GM23338 (cell line): Measurements from ENCODE around the gene CD58. TPM values are rescaled to one million over a fixed set of nuclear protein-coding genes. Genes with fewer than 3 reads are reported as not detected.

Source experiments
- ATAC-seq: fragments of 200-7000 bp; cut with Tn5 transposase; 3 replicates; pipeline ENCODE4 v1.9.1; 2020
- DNase-seq: peaks from one replicate; pipeline ENCODE4 v3.0.0-alpha.2; 2015; ENCODE audit warnings: low spot score
- H2AFZ ChIP-seq: fragments of 200-600 bp; sonication (generic); 2 replicates; pipeline ENCODE4 v1.8.0; 2016; ENCODE audit warnings: antibody characterized with exemption, mild to moderate bottlenecking, moderate library complexity
- H3F3A ChIP-seq: fragments of 200-600 bp; sonication (generic); replicated peaks from 2 replicates; pipeline ENCODE4 v1.8.0; 2017; ENCODE audit warnings: antibody characterized with exemption, mixed run types, low read depth
- H3K27ac ChIP-seq: fragments of 200-600 bp; sonication (generic); 2 replicates; pipeline ENCODE4 v1.6.1; 2016; ENCODE audit warnings: low read depth
- H3K27me3 ChIP-seq: fragments of 200-600 bp; sonication (generic); 2 replicates; pipeline ENCODE4 v1.8.0; 2016; ENCODE audit warnings: mild to moderate bottlenecking, mixed run types, moderate library complexity; ENCODE audit not compliant: insufficient read depth
- H3K36me3 ChIP-seq: fragments of 200-600 bp; sonication (generic); 2 replicates; pipeline ENCODE4 v1.8.0; 2016; ENCODE audit warnings: mild to moderate bottlenecking; ENCODE audit not compliant: insufficient read depth
- H3K4me1 ChIP-seq: fragments of 200-600 bp; sonication (generic); 2 replicates; pipeline ENCODE4 v1.8.0; 2016; ENCODE audit warnings: mild to moderate bottlenecking, moderate library complexity; ENCODE audit not compliant: insufficient read depth
- H3K4me2 ChIP-seq: fragments of 200-600 bp; sonication (generic); 2 replicates; pipeline ENCODE4 v1.7.1; 2017; ENCODE audit warnings: mixed run types
- H3K4me3 ChIP-seq: fragments of 200-600 bp; sonication (generic); 2 replicates; pipeline ENCODE4 v1.6.1; 2016; ENCODE audit warnings: mixed run types
- H3K79me2 ChIP-seq: fragments of 200-600 bp; sonication (generic); replicated peaks from 2 replicates; pipeline ENCODE4 v1.8.0; 2017; ENCODE audit warnings: mild to moderate bottlenecking; ENCODE audit not compliant: insufficient read depth
- H3K9me2 ChIP-seq: fragments of 200-600 bp; sonication (generic); 2 replicates; pipeline ENCODE4 v1.8.0; 2017; ENCODE audit not compliant: insufficient read depth
- H4K20me1 ChIP-seq: fragments of 200-600 bp; sonication (generic); replicated peaks from 2 replicates; pipeline ENCODE4 v1.8.0; 2017; ENCODE audit warnings: mild to moderate bottlenecking; ENCODE audit not compliant: insufficient read depth
- H3K27ac Mint-ChIP-seq: 2 replicates; pipeline ENCODE4 v1.8.0; 2020; ENCODE audit warnings: inconsistent platforms, mild to moderate bottlenecking, moderate library complexity, mixed read lengths
- H3K27me3 Mint-ChIP-seq: 3 replicates; pipeline ENCODE4 v1.8.0; 2022; ENCODE audit warnings: low read depth, mild to moderate bottlenecking, moderate library complexity, mixed read lengths, inconsistent platforms; ENCODE audit not compliant: insufficient read depth, poor library complexity
- H3K36me3 Mint-ChIP-seq: 3 replicates; pipeline ENCODE4 v1.8.0; 2021; ENCODE audit warnings: low read depth, mild to moderate bottlenecking, inconsistent platforms, moderate library complexity, mixed read lengths
- H3K4me1 Mint-ChIP-seq: 3 replicates; pipeline ENCODE4 v1.8.0; 2020; ENCODE audit warnings: mild to moderate bottlenecking, inconsistent platforms, mixed read lengths
- H3K4me3 Mint-ChIP-seq: 3 replicates; pipeline ENCODE4 v1.8.0; 2021; ENCODE audit warnings: moderate library complexity, mild to moderate bottlenecking, inconsistent platforms, mixed read lengths
- H3K9me3 Mint-ChIP-seq: 3 replicates; pipeline ENCODE4 v1.8.0; 2020; ENCODE audit warnings: moderate library complexity, mild to moderate bottlenecking, inconsistent platforms, mixed read lengths
- CREB1 ChIP-seq: fragments of 250-450 bp; sonication (Bioruptor Pico); IDR thresholded peaks from 2 replicates; pipeline ENCODE4 v1.5.0; 2020; ENCODE audit warnings: low read depth, mild to moderate bottlenecking, moderate library complexity
- CTCF ChIP-seq, 2 experiments: fragments of 200-600 bp in 1 of 2; sonication (generic) in 1 of 2; conservative IDR thresholded peaks; 2 replicates each; pipeline versions ENCODE4 v1.5.1 to v1.6.1; 2016 to 2017; ENCODE audit warnings: antibody characterized with exemption in 2 of 2, low read depth in 2 of 2, mild to moderate bottlenecking in 2 of 2, moderate library complexity in 1 of 2
- EZH2 ChIP-seq: fragments of 200-600 bp; sonication (generic); IDR thresholded peaks from one replicate; pipeline ENCODE4 v1.8.0; 2017; ENCODE audit warnings: antibody characterized with exemption, mild to moderate bottlenecking, low read depth; ENCODE audit not compliant: unreplicated experiment
- EZH2phosphoT487 ChIP-seq: fragments of 200-600 bp; sonication (generic); IDR thresholded peaks from one replicate; pipeline ENCODE4 v1.8.1; 2018; ENCODE audit warnings: antibody characterized with exemption; ENCODE audit not compliant: unreplicated experiment
- JUNB ChIP-seq: IDR thresholded peaks from one replicate; pipeline ENCODE4 v1.6.1; 2016; ENCODE audit warnings: antibody characterized with exemption; ENCODE audit not compliant: unreplicated experiment
- NANOG ChIP-seq: IDR thresholded peaks from 2 replicates; pipeline ENCODE4 v1.6.1; 2016; ENCODE audit warnings: antibody characterized with exemption, borderline replicate concordance
- POLR2AphosphoS5 ChIP-seq: IDR thresholded peaks from 2 replicates; pipeline ENCODE4 v1.6.1; 2016; ENCODE audit warnings: antibody characterized with exemption, low read depth
- REST ChIP-seq: IDR thresholded peaks from one replicate; pipeline ENCODE4 v1.6.1; 2018; ENCODE audit warnings: antibody characterized with exemption; ENCODE audit not compliant: unreplicated experiment
- STAT1 ChIP-seq: IDR thresholded peaks from one replicate; pipeline ENCODE4 v1.6.1; 2016; ENCODE audit warnings: antibody characterized with exemption; ENCODE audit not compliant: unreplicated experiment
- ZNF114 ChIP-seq: fragments of 250-450 bp; sonication (Bioruptor Pico); IDR thresholded peaks from 2 replicates; pipeline ENCODE4 v1.5.0; 2020; ENCODE audit warnings: mild to moderate bottlenecking, moderate library complexity
- ZNF331 ChIP-seq: fragments of 250-450 bp; sonication (Bioruptor Pico); IDR thresholded peaks from 2 replicates; pipeline ENCODE4 v1.5.0; 2020; ENCODE audit warnings: low read depth, mild to moderate bottlenecking, moderate library complexity
- polyA plus RNA-seq: library from polyadenylated mRNA; unstranded; fragments of >200 nt; fragmentation: Nextera tagmentation; extraction: Ambion mirVana; gene quantifications from 2 replicates; pipeline ENCODE4 v1.2.1, GENCODE V29; 2016
- total RNA-seq: library from RNA; depleted of rRNA; stranded (reverse); fragments of >200 nt; shearing (Covaris generic); gene quantifications from 2 replicates; pipeline ENCODE4 v1.2.3, GENCODE V29; 2014
- TF ChIP-seq, protein P1 (sequence below): IDR thresholded peaks from 2 replicates; pipeline ENCODE4 v1.6.1; 2016; ENCODE audit warnings: antibody characterized with exemption

Gene CD58
- total and polyA plus RNA-seq, 2 experiments from 2014 or later, result 9.2 to 12.5 TPM

DNA sequence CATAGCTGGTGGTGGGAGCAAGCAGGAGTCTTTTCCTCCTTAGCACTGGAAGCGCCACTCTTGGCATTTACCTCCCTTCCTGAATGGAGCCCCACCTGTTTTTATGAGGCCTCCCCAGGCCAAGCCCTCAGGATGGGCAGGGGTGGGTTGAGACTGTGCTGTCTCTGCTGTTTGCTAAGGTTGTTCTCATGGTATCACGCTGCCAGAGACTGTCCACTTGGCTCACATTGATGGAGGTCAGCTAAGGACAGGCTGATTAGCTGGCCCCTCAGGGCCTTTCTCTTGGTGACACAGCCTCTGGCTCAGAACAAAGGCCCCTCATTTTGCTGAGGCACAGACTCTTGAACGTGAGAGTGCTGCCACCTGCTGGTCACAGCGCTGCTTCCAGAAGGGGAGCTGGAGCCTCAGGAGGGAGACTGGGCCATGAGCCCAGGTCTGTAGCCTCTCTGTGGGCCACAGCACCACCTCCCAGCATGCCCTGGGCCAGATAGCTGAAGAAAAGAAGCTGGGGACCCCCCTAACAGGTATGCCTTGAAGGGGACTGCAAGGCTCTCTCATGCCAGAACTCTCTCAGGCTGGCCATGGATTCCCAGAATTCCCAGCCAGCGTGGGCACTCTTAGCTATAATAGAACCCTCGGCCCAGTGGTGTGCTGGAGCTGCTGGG is 85.6 kb downstream of the CD58 start (continued):
- TF ChIP-seq REST, result no peak
- peak; percentile 94 to 96 for TF ChIP-seq CTCF (conservative IDR thresholded peaks at IDR 0.05; ENCODE audit: low read depth in 2 of 2)
- no peak for TF ChIP-seq CREB1 (CRISPR knock-in tag)
- no peak for TF ChIP-seq JUNB
- TF ChIP-seq, protein P1, sequence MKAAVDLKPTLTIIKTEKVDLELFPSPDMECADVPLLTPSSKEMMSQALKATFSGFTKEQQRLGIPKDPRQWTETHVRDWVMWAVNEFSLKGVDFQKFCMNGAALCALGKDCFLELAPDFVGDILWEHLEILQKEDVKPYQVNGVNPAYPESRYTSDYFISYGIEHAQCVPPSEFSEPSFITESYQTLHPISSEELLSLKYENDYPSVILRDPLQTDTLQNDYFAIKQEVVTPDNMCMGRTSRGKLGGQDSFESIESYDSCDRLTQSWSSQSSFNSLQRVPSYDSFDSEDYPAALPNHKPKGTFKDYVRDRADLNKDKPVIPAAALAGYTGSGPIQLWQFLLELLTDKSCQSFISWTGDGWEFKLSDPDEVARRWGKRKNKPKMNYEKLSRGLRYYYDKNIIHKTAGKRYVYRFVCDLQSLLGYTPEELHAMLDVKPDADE, result no peak
- no peak for TF ChIP-seq ZNF331 (CRISPR knock-in tag)
- no peak for TF ChIP-seq STAT1
- TF ChIP-seq NANOG, result no peak

DNA sequence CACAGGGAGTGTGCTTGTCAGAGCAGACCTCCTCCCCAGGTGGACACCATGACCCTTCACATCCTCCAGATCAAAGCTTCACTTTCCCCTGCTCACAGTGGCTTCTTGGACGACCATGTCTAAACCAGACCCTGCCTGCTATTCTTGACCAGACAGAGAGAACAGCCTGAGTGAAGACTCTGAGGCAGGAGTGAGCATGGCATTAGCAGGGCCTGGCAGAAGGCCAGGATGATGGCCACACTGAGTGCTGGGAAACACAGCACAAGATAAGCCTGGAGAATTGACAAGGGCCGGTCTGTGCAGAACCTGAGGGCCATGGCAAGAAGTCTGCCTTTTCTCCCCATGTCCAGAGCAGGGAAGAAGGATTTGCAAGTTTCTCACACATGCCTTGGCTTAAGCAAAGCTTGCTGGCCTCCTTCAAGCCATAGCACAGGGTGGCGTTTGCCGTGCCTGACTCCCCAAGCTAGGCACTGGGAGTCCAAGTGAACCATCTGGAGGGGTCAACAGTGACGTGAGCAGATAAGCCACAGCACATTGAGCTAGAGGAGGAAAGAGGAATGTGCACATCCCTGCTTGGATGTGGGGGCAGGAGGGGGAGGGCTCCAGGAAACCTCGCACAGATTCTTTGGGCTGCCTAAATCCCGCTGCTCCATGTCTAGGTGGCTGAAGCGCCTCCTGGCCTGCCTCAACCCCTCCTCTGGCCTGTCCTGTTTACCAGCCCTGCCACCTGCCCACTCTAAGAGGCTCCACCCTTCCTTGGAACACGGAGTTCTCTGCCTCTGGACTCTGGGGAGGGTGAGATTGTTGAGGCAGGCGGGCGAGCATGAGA is 87.1 kb downstream of the CD58 start:
- H3K36me3 ChIP-seq, result no peaks in the 10 kb centered on the region
- no peaks in the 10 kb centered on the region for H3F3A ChIP-seq
- Mint-ChIP-seq H3K27ac (no peak overlapping the region), H3K4me3 (no peak overlapping the region), H3K4me1 (peaks cover 6% of the 10 kb centered on the region; the same call in 2 of the 3 replicates), H3K36me3 (no peaks in the 10 kb centered on the region), H3K9me3 (no peaks in the 10 kb centered on the region), H3K27me3 (peaks cover 5% of the 10 kb centered on the region)
- no peak overlapping the region for H3K27ac ChIP-seq
- H3K4me2 ChIP-seq, result no peak overlapping the region
- no peaks in the 10 kb centered on the region for H3K9me2 ChIP-seq
- no peak overlapping the region for H3K4me3 ChIP-seq
- H2AFZ ChIP-seq, result no peak overlapping the region
- DNase-seq (no peak), ATAC-seq (no peak)
- no peaks in the 10 kb centered on the region for H3K27me3 ChIP-seq
- H3K4me1 ChIP-seq, result peaks cover 6% of the 10 kb centered on the region
- H4K20me1 ChIP-seq, result no peaks in the 10 kb centered on the region
- no peaks in the 10 kb centered on the region for H3K79me2 ChIP-seq
- TF ChIP-seq CREB1 (CRISPR knock-in tag) (no peak), EZH2phosphoT487 (no peak), CTCF (conservative IDR thresholded peaks at IDR 0.05; ENCODE audit: low read depth in 2 of 2) (no peak), ZNF331 (CRISPR knock-in tag) (no peak), EZH2 (no peak), ZNF114 (CRISPR knock-in tag) (no peak), POLR2AphosphoS5 (no peak)
- TF ChIP-seq, protein P1, result no peak
